Endodermal cell (in vitro differentiated cells): Measurements from ENCODE around the gene OTULIN. TPM values are rescaled to one million over a fixed set of nuclear protein-coding genes. Genes with fewer than 3 reads are reported as not detected.

Experiments used
- DNase-seq: peaks from one replicate; pipeline ENCODE4 v3.0.0-alpha.2; 2017
- H3K27ac ChIP-seq: 2 replicates; pipeline ENCODE4 v1.5.1; 2013; ENCODE audit warnings: mild to moderate bottlenecking, low read depth, low read length, moderate library complexity
- H3K27me3 ChIP-seq: 2 replicates; pipeline ENCODE4 v1.6.1; 2013; ENCODE audit warnings: mild to moderate bottlenecking, low read length, moderate library complexity; ENCODE audit not compliant: insufficient read depth, control insufficient read depth, poor library complexity, severe bottlenecking
- H3K36me3 ChIP-seq: 2 replicates; pipeline ENCODE4 v1.7.0; 2013; ENCODE audit warnings: mild to moderate bottlenecking, low read length, moderate library complexity; ENCODE audit not compliant: control insufficient read depth, insufficient read depth
- H3K4me1 ChIP-seq: one replicate; pipeline ENCODE4 v1.7.0; 2013; ENCODE audit warnings: low read length; ENCODE audit not compliant: control insufficient read depth, insufficient read depth
- H3K4me3 ChIP-seq: 2 replicates; pipeline ENCODE4 v1.5.1; 2013; ENCODE audit warnings: mild to moderate bottlenecking, low read length, moderate library complexity
- H3K9ac ChIP-seq: 2 replicates; pipeline ENCODE4 v1.6.1; 2013; ENCODE audit warnings: mild to moderate bottlenecking, low read length, moderate library complexity; ENCODE audit not compliant: poor library complexity, severe bottlenecking; ENCODE audit errors: extremely low read depth
- H3K9me3 ChIP-seq: 2 replicates; pipeline ENCODE4 v1.6.1; 2013; ENCODE audit warnings: mild to moderate bottlenecking, low read length, moderate library complexity; ENCODE audit not compliant: control insufficient read depth
- H3K27ac Mint-ChIP-seq: 2 replicates; pipeline ENCODE4 v1.8.0; 2020; ENCODE audit warnings: mixed read lengths
- H3K27me3 Mint-ChIP-seq: 2 replicates; pipeline ENCODE4 v1.8.0; 2021; ENCODE audit warnings: mild to moderate bottlenecking, mixed read lengths; ENCODE audit not compliant: insufficient read depth
- H3K36me3 Mint-ChIP-seq: 2 replicates; pipeline ENCODE4 v1.8.0; 2020; ENCODE audit warnings: low read depth, mixed read lengths
- H3K4me1 Mint-ChIP-seq: 2 replicates; pipeline ENCODE4 v1.8.0; 2020; ENCODE audit warnings: mixed read lengths
- H3K4me3 Mint-ChIP-seq: 2 replicates; pipeline ENCODE4 v1.8.0; 2020; ENCODE audit warnings: mild to moderate bottlenecking, moderate library complexity, mixed read lengths
- H3K9me3 Mint-ChIP-seq: 2 replicates; pipeline ENCODE4 v1.8.0; 2020; ENCODE audit warnings: mild to moderate bottlenecking, mixed read lengths
- CTCF ChIP-seq: fragments of 200-600 bp; sonication (generic); conservative IDR thresholded peaks from 2 replicates; pipeline ENCODE4 v1.5.0; 2021; ENCODE audit warnings: antibody characterized with exemption, mild to moderate bottlenecking
- WGBS, 2 experiments: methylation state at CpG; one replicate each; pipeline versions ENCODE4 v1.1.5 to v1.1.7; 2013; ENCODE audit warnings: missing lambda C conversion rate in 2 of 2, mixed read lengths in 1 of 2; ENCODE audit not compliant: insufficient coverage in 1 of 2, insufficient read length in 1 of 2; 5-methylcytosine and 5-hydroxymethylcytosine counted together
- total RNA-seq, 2 donors: library from RNA; stranded (reverse); fragmentation: NEBNext Ultra II Directional in 1 of 2; extraction: Animal tissue kit (Norgen Biotek cat#: 25700) in 1 of 2; gene quantifications; 2 replicates in 1 of 2; 3 replicates in 1 of 2; pipeline ENCODE4 v1.2.1, GENCODE V29; 2021

Gene OTULIN
- total RNA-seq, 2 donors from 2014 or later: 36.4 to 43.2 TPM

GRCh38 chr5:14745753-14746152 is 81.2 kb downstream of the OTULIN start:
- Mint-ChIP-seq H3K4me3 (no peak overlapping the region), H3K36me3 (peaks cover 3% of the 10 kb centered on the region), H3K27ac (no peak overlapping the region), H3K4me1 (no peaks in the 10 kb centered on the region), H3K27me3 (no peaks in the 10 kb centered on the region), H3K9me3 (no peaks in the 10 kb centered on the region)
- Histone ChIP-seq H3K4me3 (no peak overlapping the region), H3K27ac (no peak overlapping the region), H3K9ac (no peak overlapping the region), H3K4me1 (no peaks in the 10 kb centered on the region), H3K36me3 (peaks cover 13% of the 10 kb centered on the region), H3K9me3 (no peaks in the 10 kb centered on the region), H3K27me3 (no peaks in the 10 kb centered on the region)
- WGBS, 2 experiments: 90 to 92% methylated on average over 8 to 14 of the region's 14 CpGs
- no peak for TF ChIP-seq CTCF
- no peak for DNase-seq

- TF ChIP-seq CTCF: no peak
- H3K27ac Mint-ChIP-seq: no peak overlapping the region
- no peaks in the 10 kb centered on the region for H3K9me3 Mint-ChIP-seq
- peaks cover 12% of the 10 kb centered on the region for H3K36me3 ChIP-seq
- no peak overlapping the region for H3K4me3 Mint-ChIP-seq
- no peaks in the 10 kb centered on the region for H3K9me3 ChIP-seq
- H3K9ac ChIP-seq: no peak overlapping the region
- H3K4me3 ChIP-seq: no peak overlapping the region
- H3K27me3 Mint-ChIP-seq: no peaks in the 10 kb centered on the region
- peaks cover 10% of the 10 kb centered on the region for H3K4me1 Mint-ChIP-seq
- no peak overlapping the region for H3K27ac ChIP-seq
- DNase-seq: no peak
- H3K27me3 ChIP-seq: no peaks in the 10 kb centered on the region
- no peaks in the 10 kb centered on the region for H3K4me1 ChIP-seq
- no peaks in the 10 kb centered on the region for H3K36me3 Mint-ChIP-seq
- WGBS, 2 experiments: 96 to 100% methylated on average over 3 to 12 of the region's 12 CpGs
These were observed 83.8 kb downstream of the OTULIN start for GRCh38 chr5:14748180-14748900.

Other genes with a start within 250 kb of the OTULIN start
- gene OTULINL, start 82.9 kb upstream of the OTULIN start, total RNA-seq: 1 to 10 TPM; 6.2 to 8.9 TPM
- gene ANKH, start 207.1 kb downstream of the OTULIN start, total RNA-seq: 10 to 100 TPM; 26.5 to 43.4 TPM